ENCODE measurements around the gene SCAND1.
"Not testable (repeated sequence)": the region's sequence is repeated elsewhere in the genome, so short reads cannot be mapped to it uniquely, and the experiment has no call there.

The SCAND1 gene

DNA sequence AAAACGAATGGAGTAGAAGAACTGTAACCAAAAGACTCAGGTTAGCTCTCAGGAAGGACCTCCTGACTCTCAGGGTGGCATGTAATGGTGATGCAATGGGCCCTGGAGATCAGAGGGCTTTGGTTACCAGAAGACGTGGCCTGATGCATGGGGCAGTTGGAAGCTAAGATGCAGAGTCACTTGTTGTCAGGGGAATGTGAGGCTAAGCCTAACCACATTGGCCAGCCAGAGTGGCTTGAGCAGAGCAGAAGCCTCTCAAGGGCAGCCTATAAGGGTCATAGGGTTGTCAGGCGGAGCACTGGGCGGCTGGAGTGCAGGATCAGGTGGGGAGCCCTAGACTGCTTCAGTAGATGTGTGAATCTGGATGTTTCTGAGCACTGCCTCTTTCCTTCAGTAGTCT, 20.0 kb upstream of the SCAND1 start:
- TF ChIP-seq, protein P1, sequence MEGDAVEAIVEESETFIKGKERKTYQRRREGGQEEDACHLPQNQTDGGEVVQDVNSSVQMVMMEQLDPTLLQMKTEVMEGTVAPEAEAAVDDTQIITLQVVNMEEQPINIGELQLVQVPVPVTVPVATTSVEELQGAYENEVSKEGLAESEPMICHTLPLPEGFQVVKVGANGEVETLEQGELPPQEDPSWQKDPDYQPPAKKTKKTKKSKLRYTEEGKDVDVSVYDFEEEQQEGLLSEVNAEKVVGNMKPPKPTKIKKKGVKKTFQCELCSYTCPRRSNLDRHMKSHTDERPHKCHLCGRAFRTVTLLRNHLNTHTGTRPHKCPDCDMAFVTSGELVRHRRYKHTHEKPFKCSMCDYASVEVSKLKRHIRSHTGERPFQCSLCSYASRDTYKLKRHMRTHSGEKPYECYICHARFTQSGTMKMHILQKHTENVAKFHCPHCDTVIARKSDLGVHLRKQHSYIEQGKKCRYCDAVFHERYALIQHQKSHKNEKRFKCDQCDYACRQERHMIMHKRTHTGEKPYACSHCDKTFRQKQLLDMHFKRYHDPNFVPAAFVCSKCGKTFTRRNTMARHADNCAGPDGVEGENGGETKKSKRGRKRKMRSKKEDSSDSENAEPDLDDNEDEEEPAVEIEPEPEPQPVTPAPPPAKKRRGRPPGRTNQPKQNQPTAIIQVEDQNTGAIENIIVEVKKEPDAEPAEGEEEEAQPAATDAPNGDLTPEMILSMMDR (conservative IDR thresholded peaks at IDR 0.05; ENCODE audit: low read depth, low read length) = no peak
- no peak overlapping the region for H3K4me3 ChIP-seq (ENCODE audit: low read length)
- DNase-seq (ENCODE audit: low read depth) = no peak

DNA sequence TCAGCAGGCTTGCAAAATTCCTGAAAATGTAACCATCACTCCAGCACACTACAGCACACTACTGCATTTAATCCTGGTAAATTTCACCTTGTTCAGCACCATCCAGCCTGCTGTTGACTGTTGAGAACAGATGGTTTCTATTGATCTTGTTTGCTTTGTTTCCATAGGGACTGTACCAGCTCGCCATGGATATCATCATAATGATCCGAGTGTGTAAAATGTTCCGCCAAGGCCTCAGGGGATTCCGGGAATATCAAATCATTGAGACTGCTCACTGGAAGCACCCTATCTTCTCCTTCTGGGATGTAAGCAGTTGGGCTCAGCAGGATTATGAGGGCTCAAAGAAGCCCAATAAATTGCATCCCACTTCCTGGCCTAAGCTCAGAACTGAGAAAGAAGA, 18.2 kb upstream of the SCAND1 start:
- H3K4me3 ChIP-seq (ENCODE audit: low read length) = no peak overlapping the region
- TF ChIP-seq, protein P1 (conservative IDR thresholded peaks at IDR 0.05; ENCODE audit: low read depth, low read length) = no peak
- no peak for DNase-seq (ENCODE audit: low read depth)

DNA sequence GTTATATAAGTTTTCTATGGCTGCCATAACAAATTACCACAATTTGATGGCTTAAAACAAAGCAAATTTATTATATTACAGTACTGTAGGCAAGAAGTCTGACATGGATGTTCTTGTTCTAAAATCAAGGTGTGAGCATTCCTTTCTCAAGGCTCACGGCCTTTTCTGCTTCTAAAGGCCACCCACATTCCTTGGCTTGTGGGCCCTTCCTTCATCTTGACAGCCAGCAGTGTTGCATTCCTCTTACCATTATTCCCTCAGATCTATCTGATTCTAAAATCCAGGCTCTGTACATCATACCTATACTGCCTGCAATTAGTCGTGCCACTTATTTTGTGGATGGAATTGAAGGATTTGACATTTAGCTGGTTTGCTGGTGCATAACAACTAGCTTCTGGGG, 17.7 kb upstream of the SCAND1 start:
- DNase-seq (ENCODE audit: low read depth) = no peak
- TF ChIP-seq, protein P1 (conservative IDR thresholded peaks at IDR 0.05; ENCODE audit: low read depth, low read length) = no peak
- no peak overlapping the region for H3K4me3 ChIP-seq (ENCODE audit: low read length)

DNA sequence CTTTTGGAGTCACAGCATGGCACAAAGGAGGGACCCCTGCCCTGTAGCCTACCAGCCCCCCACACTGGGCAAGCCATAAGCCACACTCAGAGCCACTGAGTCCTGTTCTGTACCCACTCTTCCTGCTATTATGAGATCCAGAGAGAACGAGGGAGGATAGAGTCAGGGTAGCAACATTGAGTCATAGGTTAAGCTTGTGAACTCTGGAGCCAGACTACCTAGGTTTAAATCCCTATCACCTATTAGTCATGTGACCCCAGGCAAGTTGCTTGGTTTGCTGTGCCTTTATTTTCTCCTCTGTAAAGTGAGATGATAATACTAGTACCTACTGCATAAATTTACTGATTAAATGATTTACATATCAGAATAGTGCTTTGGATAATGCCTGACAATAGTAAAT, 14.6 kb upstream of the SCAND1 start:
- no peak overlapping the region for H3K4me3 ChIP-seq (ENCODE audit: low read length)
- no peak for DNase-seq (ENCODE audit: low read depth)
- TF ChIP-seq, protein P1 (conservative IDR thresholded peaks at IDR 0.05; ENCODE audit: low read depth, low read length) = no peak

DNA sequence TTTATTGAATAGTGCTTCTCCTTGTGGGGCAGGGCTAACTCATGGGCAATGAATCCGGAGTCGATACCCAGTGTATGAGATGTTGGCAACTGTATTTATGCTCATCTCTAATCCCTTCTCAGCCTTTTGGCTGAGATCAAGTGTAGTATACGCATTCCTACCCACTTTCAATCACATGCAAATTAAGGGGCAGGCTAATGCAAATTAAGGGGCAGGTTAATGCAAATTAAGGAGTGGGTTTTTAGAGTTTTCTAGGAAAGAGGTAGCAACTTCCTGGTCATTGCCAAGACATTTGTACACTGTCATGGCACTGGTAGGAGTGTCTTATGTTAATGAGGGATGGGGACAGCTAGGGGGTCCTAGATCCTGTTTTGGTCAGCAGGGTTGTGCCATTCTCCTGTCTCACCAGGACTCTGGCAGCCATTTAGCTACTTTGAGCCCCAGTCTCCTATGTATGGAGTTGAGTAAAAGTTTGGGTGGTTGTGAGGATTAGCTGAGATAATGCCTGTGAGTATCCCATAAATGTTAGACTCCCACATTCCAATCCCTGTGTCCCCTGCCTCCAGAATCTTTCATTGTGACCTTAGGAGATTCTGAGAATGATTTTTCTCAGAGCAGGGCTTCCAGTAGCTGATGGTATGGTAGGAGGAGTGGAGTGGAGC, 13.8 kb upstream of the SCAND1 start, which contains the start of gene CNBD2:
Gene CNBD2 (plus strand): TSS at position 612 of the 662 bp plus-strand sequence. CDS start 173 bp downstream, outside the sequence.
- TF ChIP-seq, protein P1 (conservative IDR thresholded peaks at IDR 0.05; ENCODE audit: low read depth, low read length) = no peak

DNA sequence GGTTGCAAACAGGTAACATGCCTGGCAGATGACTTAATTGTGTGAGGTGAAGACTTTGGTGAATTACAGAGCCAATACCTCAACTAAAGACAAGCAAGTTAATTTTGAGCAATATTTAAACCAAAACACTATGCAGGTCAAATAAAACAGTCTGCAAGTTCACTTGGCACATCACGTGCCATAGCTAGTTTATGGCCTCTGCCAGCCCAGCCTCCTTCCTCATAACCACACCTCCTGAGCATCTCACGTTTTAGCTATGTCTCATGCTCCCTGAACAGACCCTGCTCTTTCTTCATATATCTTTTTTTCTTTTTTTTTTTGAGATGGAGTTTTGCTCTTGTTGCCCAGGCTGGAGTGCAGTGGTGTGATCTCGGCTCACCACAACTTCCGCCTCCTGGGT, 9.6 kb upstream of the SCAND1 start:
- H3K4me3 ChIP-seq (ENCODE audit: low read length) = no peak overlapping the region
- TF ChIP-seq, protein P1 (conservative IDR thresholded peaks at IDR 0.05; ENCODE audit: low read depth, low read length) = no peak
- no peak for DNase-seq (ENCODE audit: low read depth)

More for the DNA sequence above, 13.8 kb upstream of the SCAND1 start, which contains the start of gene CNBD2:
- no peak within 1 kb of the TSS for H3K4me3 ChIP-seq (ENCODE audit: low read length)
- no peak for DNase-seq (ENCODE audit: low read depth)

DNA sequence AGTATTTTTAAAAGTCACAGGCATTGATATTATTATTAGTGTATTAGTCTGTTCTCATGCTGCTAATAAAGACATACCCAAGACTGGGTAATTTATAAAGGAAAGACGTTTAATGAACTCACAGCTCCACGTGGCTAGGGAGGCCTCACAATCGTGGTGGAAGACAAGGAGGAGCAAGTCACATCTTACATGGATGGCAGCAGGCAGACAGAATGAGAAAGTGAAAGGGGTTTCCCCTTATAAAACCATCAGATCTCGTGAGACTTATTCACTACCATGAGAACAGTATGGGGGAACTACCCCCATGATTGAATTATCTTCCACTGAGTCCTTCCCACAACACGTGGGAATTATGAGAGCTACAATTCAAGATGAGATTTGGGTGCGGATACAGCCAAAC, 5.0 kb upstream of the SCAND1 start:
- DNase-seq (ENCODE audit: low read depth); H3K4me3 ChIP-seq (ENCODE audit: low read length): not testable (repeated sequence)

Measured in retinal pigment epithelial cell (primary cell).